Measurements from ENCODE around the gene CABP4. TPM values are rescaled to one million over a fixed set of nuclear protein-coding genes. Genes with fewer than 3 reads are reported as not detected.

Gene CABP4
- total RNA-seq, 1 experiment from 2014 or later: 2.5 TPM

GRCh38 chr11:67495234-67496005, 40.3 kb downstream of the CABP4 start:
- DNase-seq: no peak
- peaks cover 13% of the 10 kb centered on the region; the same call in 1 of the 2 replicates for H3F3A ChIP-seq (ENCODE audit: insufficient read depth, low read depth)
- no peak overlapping the region for H3K27ac ChIP-seq
- no peaks in the 10 kb centered on the region for H3K79me2 ChIP-seq (ENCODE audit: low read depth)
- no peaks in the 10 kb centered on the region for H3K27me3 ChIP-seq (ENCODE audit: insufficient read depth, low read depth)
- no peak overlapping the region for H3K4me3 ChIP-seq
- H3K4me1 ChIP-seq (replicated peaks; ENCODE audit: insufficient read depth): no peaks in the 10 kb centered on the region
- ChIA-PET POLR2A (ENCODE audit: unreplicated experiment) (no interaction called here), CTCF (no interaction called here)
- no TSS peak for BruUV-seq (replicated peaks)
- no peaks in the 10 kb centered on the region; the same call in 1 of the 2 replicates for H3K36me3 ChIP-seq (ENCODE audit: low read depth)
- intact Hi-C loops (cut with micrococcal nuclease; ENCODE audit: unreplicated experiment): no loop called here
- H3K4me2 ChIP-seq: no peak overlapping the region
- no peaks in the 10 kb centered on the region for H3K9me2 ChIP-seq (ENCODE audit: insufficient read depth)
- no peak overlapping the region for H2AFZ ChIP-seq
- no peaks in the 10 kb centered on the region for H3K9me3 ChIP-seq (ENCODE audit: insufficient read depth, low read depth)
- TF ChIP-seq, protein P1, sequence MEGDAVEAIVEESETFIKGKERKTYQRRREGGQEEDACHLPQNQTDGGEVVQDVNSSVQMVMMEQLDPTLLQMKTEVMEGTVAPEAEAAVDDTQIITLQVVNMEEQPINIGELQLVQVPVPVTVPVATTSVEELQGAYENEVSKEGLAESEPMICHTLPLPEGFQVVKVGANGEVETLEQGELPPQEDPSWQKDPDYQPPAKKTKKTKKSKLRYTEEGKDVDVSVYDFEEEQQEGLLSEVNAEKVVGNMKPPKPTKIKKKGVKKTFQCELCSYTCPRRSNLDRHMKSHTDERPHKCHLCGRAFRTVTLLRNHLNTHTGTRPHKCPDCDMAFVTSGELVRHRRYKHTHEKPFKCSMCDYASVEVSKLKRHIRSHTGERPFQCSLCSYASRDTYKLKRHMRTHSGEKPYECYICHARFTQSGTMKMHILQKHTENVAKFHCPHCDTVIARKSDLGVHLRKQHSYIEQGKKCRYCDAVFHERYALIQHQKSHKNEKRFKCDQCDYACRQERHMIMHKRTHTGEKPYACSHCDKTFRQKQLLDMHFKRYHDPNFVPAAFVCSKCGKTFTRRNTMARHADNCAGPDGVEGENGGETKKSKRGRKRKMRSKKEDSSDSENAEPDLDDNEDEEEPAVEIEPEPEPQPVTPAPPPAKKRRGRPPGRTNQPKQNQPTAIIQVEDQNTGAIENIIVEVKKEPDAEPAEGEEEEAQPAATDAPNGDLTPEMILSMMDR (conservative IDR thresholded peaks at IDR 0.05): no peak
- TF ChIP-seq EZH2 (IDR thresholded peaks at IDR 0.05; ENCODE audit: low read depth): no peak
- H4K20me1 ChIP-seq (ENCODE audit: insufficient read depth): 0 out of 2 replicates have a peak, but pooled peaks cover 5% of the 10 kb centered on the region

DNA sequence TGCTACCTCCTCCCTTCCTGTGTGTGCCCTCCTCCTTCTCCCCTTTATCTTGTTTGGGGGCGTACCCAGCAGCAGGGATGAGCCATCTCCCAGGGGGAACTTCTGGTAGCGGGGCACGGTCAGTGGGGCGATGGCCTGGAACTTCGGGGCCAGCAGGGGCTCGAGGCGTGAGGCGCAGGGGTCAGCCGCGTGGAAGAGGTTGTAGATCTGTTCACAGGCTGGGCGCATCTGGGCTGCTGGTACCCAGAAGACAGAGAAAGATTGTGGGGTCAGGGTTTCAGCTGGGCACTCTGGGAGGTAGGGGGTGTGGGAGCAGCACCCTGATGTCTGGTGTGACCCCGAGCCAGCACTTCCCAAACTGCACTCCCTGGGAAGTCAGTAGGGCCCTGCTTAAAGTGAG, 41.0 kb downstream of the CABP4 start:
- POLR2A ChIA-PET (ENCODE audit: unreplicated experiment): no interaction called here
- Histone ChIP-seq H3K27ac (no peak overlapping the region), H3K4me1 (replicated peaks; ENCODE audit: insufficient read depth) (no peaks in the 10 kb centered on the region), H3K36me3 (ENCODE audit: low read depth) (peaks cover 6% of the 10 kb centered on the region; the same call in 1 of the 2 replicates), H3K9me2 (ENCODE audit: insufficient read depth) (no peaks in the 10 kb centered on the region), H3K4me2 (no peak overlapping the region), H3K27me3 (ENCODE audit: insufficient read depth, low read depth) (no peaks in the 10 kb centered on the region), H3K9me3 (ENCODE audit: insufficient read depth, low read depth) (no peaks in the 10 kb centered on the region), H3K79me2 (ENCODE audit: low read depth) (no peaks in the 10 kb centered on the region), H2AFZ (no peak overlapping the region), H3F3A (ENCODE audit: insufficient read depth, low read depth) (peaks cover 13% of the 10 kb centered on the region; the same call in 1 of the 2 replicates), H4K20me1 (ENCODE audit: insufficient read depth) (0 out of 2 replicates have a peak, but pooled peaks cover 5% of the 10 kb centered on the region), H3K4me3 (no peak overlapping the region)
- intact Hi-C loops (cut with micrococcal nuclease; ENCODE audit: unreplicated experiment): no loop called here
- no TSS peak for BruUV-seq (replicated peaks)
- DNase-seq: no peak
- TF ChIP-seq, protein P1 (conservative IDR thresholded peaks at IDR 0.05): no peak
- TF ChIP-seq EZH2 (IDR thresholded peaks at IDR 0.05; ENCODE audit: low read depth): no peak
- CTCF ChIA-PET: interaction anchor here (0.6 kb wide), 1 partner anchor 94 kb away, joined by 5 read pairs; the partner anchor contains the start of gene PPP1CA

DNA sequence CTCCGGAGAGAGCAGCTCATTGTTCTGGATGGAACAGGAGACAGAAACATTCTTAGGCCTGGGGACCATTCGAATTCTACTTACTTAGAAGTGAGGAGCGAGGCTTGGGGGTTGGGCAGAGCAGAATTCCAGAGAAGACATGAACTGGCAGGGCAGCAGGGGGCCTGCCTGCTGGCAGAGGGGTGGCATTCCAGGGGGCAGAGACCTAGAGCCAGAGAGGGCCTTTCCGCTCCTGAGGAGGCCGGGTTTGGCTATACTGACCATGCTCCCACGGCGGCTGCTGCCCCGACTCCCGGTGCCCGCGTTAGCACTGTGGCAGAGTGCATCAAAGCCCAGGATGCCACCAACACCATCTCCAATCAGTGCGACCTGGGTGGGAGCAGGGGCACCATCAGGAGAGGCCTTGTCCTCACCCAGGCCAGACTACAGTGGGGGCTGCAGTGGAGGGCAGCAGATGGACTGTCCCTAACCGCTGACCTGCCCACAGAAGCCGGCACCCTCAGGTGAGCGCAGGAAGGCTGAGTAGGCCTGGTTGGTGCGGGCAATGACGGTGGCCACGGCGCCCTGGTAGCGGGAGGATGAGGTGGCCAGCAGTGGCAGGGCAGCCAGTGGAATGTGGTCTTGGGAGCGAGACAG, 42.6 kb downstream of the CABP4 start:
- Histone ChIP-seq H3K9me3 (ENCODE audit: insufficient read depth, low read depth) (no peaks in the 10 kb centered on the region), H3F3A (ENCODE audit: insufficient read depth, low read depth) (peaks cover 14% of the 10 kb centered on the region; the same call in 1 of the 2 replicates), H3K4me1 (replicated peaks; ENCODE audit: insufficient read depth) (peaks cover 1% of the 10 kb centered on the region; the same call in 1 of the 2 replicates), H3K36me3 (ENCODE audit: low read depth) (peaks cover 7% of the 10 kb centered on the region; the same call in 1 of the 2 replicates), H3K9me2 (ENCODE audit: insufficient read depth) (no peaks in the 10 kb centered on the region), H4K20me1 (ENCODE audit: insufficient read depth) (0 out of 2 replicates have a peak, but pooled peaks cover 1% of the 10 kb centered on the region), H3K79me2 (ENCODE audit: low read depth) (peaks cover 7% of the 10 kb centered on the region), H3K4me3 (no peak overlapping the region), H3K27me3 (ENCODE audit: insufficient read depth, low read depth) (no peaks in the 10 kb centered on the region), H3K27ac (no peak overlapping the region), H3K4me2 (no peak overlapping the region), H2AFZ (no peak overlapping the region)
- intact Hi-C loops (cut with micrococcal nuclease; ENCODE audit: unreplicated experiment): no loop called here
- ChIA-PET CTCF (no interaction called here), POLR2A (ENCODE audit: unreplicated experiment) (no interaction called here)
- TF ChIP-seq, protein P1 (conservative IDR thresholded peaks at IDR 0.05): no peak
- no TSS peak for BruUV-seq (replicated peaks)
- no peak for DNase-seq
